Head of caudate nucleus (tissue), 42 donors: ENCODE measurements around the gene TBC1D1.

Source experiments
- DNase-seq, 42 donors: peaks; one replicate each; pipeline versions ENCODE4 v3.0.0 to v3.0.0-alpha.2; 2020 to 2021; ENCODE audit warnings: mixed read lengths in 7 of 42
- intact Hi-C: fragments of 100-400 bp; cut with DNase I; formaldehyde crosslinking; loops from one replicate; pipeline ENCODE4 v1.15.0; 2022

The TBC1D1 gene

GRCh38 chr4:38182334-38182998, 291.6 kb downstream of the TBC1D1 start:
- intact Hi-C loops = no loop called here
- DNase-seq = no peak

GRCh38 chr4:38184404-38184803, 293.5 kb downstream of the TBC1D1 start:
- peak in 2 of 42 donors; percentile 23 to 38 for DNase-seq
- intact Hi-C loops = no loop called here

- intact Hi-C loops = no loop called here
These were observed 294.7 kb downstream of the TBC1D1 start for GRCh38 chr4:38185406-38186144.

GRCh38 chr4:38188136-38188535, 297.3 kb downstream of the TBC1D1 start:
- intact Hi-C loops = no loop called here
- no peak for DNase-seq

More at GRCh38 chr4:38185406-38186144, 294.7 kb downstream of the TBC1D1 start:
- DNase-seq = peak in 33 of 42 donors; percentile 23 to 72 (median 54)

- intact Hi-C loops = no loop called here
- no peak for DNase-seq
These were observed 297.8 kb downstream of the TBC1D1 start for GRCh38 chr4:38188631-38189101.
